A673 (cell line): ENCODE results near the gene RPS6KA6. TPM values are rescaled to one million over a fixed set of nuclear protein-coding genes. Genes with fewer than 3 reads are reported as not detected.

ENCODE experiments used
- BruUV-seq: library from RNA; stranded (reverse); fragments of 400-500 nt; replicated peaks from 2 replicates; lab custom pipeline; 2021; lab: Mats Ljungman, UMichigan
- CTCF ChIA-PET: fragments of 300-600 bp; sonication (Branson Sonifier 250); formaldehyde crosslinking; loops from one replicate; lab custom pipeline; 2022; ENCODE audit warnings: antibody characterized with exemption; lab: Charles Lee
- POLR2A ChIA-PET: fragments of 300-600 bp; sonication (Branson Sonifier 250); formaldehyde crosslinking; loops from one replicate; lab custom pipeline; 2022; ENCODE audit warnings: antibody characterized with exemption; ENCODE audit not compliant: low non-redundant PET; lab: Charles Lee
- DNase-seq: peaks from one replicate; pipeline ENCODE4 v3.0.0-alpha.2; 2015; ENCODE audit warnings: low spot score
- H3K27ac ChIP-seq: fragments of 200-600 bp; sonication (generic); 2 replicates; pipeline ENCODE4 v1.5.1; 2016; ENCODE audit warnings: mixed run types, low read depth, mild to moderate bottlenecking, mixed read lengths, antibody characterized with exemption, low read length; ENCODE audit not compliant: poor library complexity, severe bottlenecking
- H3K27me3 ChIP-seq: fragments of 200-600 bp; sonication (generic); replicated peaks from 2 replicates; pipeline ENCODE4 v1.6.1; 2017; ENCODE audit warnings: mixed run types, low read depth, mild to moderate bottlenecking, mixed read lengths, antibody characterized with exemption, low read length; ENCODE audit not compliant: insufficient read depth, poor library complexity
- H3K36me3 ChIP-seq: fragments of 200-600 bp; sonication (generic); 2 replicates; pipeline ENCODE4 v1.6.1; 2016; ENCODE audit warnings: mixed run types, mild to moderate bottlenecking, mixed read lengths, antibody characterized with exemption, low read length; ENCODE audit not compliant: insufficient read depth, poor library complexity, severe bottlenecking
- H3K4me1 ChIP-seq: fragments of 200-600 bp; sonication (generic); 2 replicates; pipeline ENCODE4 v1.6.1; 2017; ENCODE audit warnings: mixed run types, mild to moderate bottlenecking, mixed read lengths, antibody characterized with exemption, low read length; ENCODE audit not compliant: insufficient read depth, poor library complexity, severe bottlenecking
- H3K4me3 ChIP-seq: fragments of 200-600 bp; sonication (generic); 2 replicates; pipeline ENCODE4 v1.5.1; 2016; ENCODE audit warnings: low read depth, mixed run types, mild to moderate bottlenecking, mixed read lengths, low read length; ENCODE audit not compliant: poor library complexity, severe bottlenecking
- H3K9me3 ChIP-seq: fragments of 200-600 bp; sonication (generic); 2 replicates; pipeline ENCODE4 v1.6.1; 2016; ENCODE audit warnings: mixed run types, low read depth, mild to moderate bottlenecking, mixed read lengths, antibody characterized with exemption, low read length; ENCODE audit not compliant: poor library complexity, severe bottlenecking
- EZH2 ChIP-seq: fragments of 200-600 bp; sonication (generic); IDR thresholded peaks from 2 replicates; pipeline ENCODE4 v1.6.1; 2017; ENCODE audit warnings: borderline replicate concordance, low read depth, mild to moderate bottlenecking, mixed read lengths, antibody characterized with exemption, low read length; ENCODE audit not compliant: poor library complexity, severe bottlenecking
- intact Hi-C: fragments of 100-400 bp; cut with micrococcal nuclease; formaldehyde crosslinking; loops from one replicate; pipeline ENCODE4 v1.10.0; 2022; ENCODE audit not compliant: unreplicated experiment
- total RNA-seq: library from RNA; stranded (reverse); gene quantifications from 2 replicates; pipeline ENCODE4 v1.2.3, GENCODE V29; 2021
- TF ChIP-seq, protein P1 (sequence below): fragments of 300-800, 200-600 bp; sonication (generic); conservative IDR thresholded peaks from 2 replicates; pipeline ENCODE4 v1.5.1; 2017; ENCODE audit warnings: low read depth, mild to moderate bottlenecking, antibody characterized with exemption, low read length, moderate library complexity, mixed read lengths

Gene RPS6KA6
- total RNA-seq, 1 experiment from 2014 or later, result not detected

DNA sequence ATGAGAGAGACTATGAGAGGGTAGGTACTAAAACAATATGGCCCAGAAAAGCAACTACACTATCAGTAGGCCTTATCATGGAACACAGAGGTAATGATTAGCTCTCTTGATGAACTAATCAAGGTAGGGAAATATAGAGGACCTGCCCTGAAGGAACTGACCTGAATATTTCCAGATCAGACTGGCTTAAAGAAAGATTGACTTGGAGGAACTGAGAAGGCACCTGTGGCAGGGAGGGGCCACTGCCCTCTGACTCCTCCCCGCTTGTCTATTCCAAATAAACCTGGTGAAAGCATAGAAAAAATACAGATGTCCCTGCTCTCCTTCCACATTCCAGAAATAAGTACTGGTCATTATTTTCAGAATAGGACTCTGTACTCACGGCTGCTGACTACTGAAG lies 5.5 kb downstream of the RPS6KA6 start:
- no peaks in the 10 kb centered on the region for H3K4me1 ChIP-seq
- DNase-seq, result no peak
- CTCF ChIA-PET, result no interaction called here
- H3K36me3 ChIP-seq, result no peaks in the 10 kb centered on the region
- intact Hi-C loops, result no loop called here
- no peak overlapping the region for H3K4me3 ChIP-seq
- H3K27me3 ChIP-seq, result no peaks in the 10 kb centered on the region
- no peak overlapping the region for H3K27ac ChIP-seq
- no TSS peak for BruUV-seq
- POLR2A ChIA-PET, result no interaction called here
- TF ChIP-seq EZH2, result no peak
- TF ChIP-seq, protein P1, sequence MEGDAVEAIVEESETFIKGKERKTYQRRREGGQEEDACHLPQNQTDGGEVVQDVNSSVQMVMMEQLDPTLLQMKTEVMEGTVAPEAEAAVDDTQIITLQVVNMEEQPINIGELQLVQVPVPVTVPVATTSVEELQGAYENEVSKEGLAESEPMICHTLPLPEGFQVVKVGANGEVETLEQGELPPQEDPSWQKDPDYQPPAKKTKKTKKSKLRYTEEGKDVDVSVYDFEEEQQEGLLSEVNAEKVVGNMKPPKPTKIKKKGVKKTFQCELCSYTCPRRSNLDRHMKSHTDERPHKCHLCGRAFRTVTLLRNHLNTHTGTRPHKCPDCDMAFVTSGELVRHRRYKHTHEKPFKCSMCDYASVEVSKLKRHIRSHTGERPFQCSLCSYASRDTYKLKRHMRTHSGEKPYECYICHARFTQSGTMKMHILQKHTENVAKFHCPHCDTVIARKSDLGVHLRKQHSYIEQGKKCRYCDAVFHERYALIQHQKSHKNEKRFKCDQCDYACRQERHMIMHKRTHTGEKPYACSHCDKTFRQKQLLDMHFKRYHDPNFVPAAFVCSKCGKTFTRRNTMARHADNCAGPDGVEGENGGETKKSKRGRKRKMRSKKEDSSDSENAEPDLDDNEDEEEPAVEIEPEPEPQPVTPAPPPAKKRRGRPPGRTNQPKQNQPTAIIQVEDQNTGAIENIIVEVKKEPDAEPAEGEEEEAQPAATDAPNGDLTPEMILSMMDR, result no peak
- H3K9me3 ChIP-seq, result no peaks in the 10 kb centered on the region

DNA sequence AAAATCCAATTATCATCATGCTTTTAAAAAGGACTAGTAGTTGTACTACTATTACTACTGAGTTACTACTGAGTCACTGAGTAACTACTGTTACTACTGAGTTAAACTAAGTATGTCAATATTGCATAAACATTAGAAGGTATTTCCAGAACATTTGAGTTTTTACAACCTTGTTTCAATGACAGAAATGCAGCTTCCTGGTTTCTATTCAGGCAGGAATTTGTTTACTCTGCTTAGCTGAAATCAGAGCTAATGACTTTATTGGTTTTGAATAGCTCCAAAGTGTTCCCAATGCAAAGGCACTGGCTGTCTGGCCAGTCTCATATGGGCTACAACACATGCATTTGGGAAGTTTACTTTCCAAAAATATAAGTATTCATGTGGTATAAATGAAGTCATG lies 12.0 kb downstream of the RPS6KA6 start:
- Histone ChIP-seq H3K9me3 (peaks cover 6% of the 10 kb centered on the region), H3K27ac (no peak overlapping the region), H3K4me1 (no peaks in the 10 kb centered on the region), H3K27me3 (no peaks in the 10 kb centered on the region), H3K4me3 (no peak overlapping the region), H3K36me3 (no peaks in the 10 kb centered on the region)
- no peak for DNase-seq
- ChIA-PET POLR2A (no interaction called here), CTCF (no interaction called here)
- TF ChIP-seq EZH2, result no peak
- TF ChIP-seq, protein P1, result no peak
- intact Hi-C loops, result no loop called here
- no TSS peak for BruUV-seq

DNA sequence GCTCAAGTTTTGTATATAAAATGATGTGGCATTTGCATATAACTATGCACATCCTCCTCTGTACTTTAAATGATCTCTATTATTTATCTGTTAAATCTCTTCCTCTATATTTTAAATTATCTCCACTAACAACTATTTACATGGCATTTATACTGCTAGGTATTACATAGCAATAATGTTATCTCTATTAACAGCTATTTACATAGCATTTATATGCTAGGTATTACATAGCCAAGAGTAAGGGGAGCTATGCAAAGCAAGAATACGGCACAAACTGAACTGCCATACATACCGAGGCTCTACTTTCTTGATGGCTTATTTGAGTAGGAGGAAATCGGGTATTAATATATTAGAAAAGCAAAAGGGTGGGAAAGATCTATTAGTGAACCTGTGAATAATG lies 12.7 kb downstream of the RPS6KA6 start:
- POLR2A ChIA-PET, result no interaction called here

More for the DNA sequence above, 12.7 kb downstream of the RPS6KA6 start:
- no peaks in the 10 kb centered on the region for H3K27me3 ChIP-seq
- BruUV-seq, result no TSS peak
- CTCF ChIA-PET, result no interaction called here
- no peak overlapping the region for H3K4me3 ChIP-seq
- intact Hi-C loops, result no loop called here
- no peaks in the 10 kb centered on the region for H3K4me1 ChIP-seq
- TF ChIP-seq, protein P1, result no peak
- no peak for TF ChIP-seq EZH2
- H3K27ac ChIP-seq, result no peak overlapping the region
- peaks cover 7% of the 10 kb centered on the region for H3K9me3 ChIP-seq
- no peak for DNase-seq
- no peaks in the 10 kb centered on the region for H3K36me3 ChIP-seq
